Activated naive CD4-positive, alpha-beta T cell (primary cell): ENCODE data around the gene CCDC171.

Source experiments
- DNase-seq, 4 experiments: peaks; one replicate each; lab custom pipeline; 2025; lab: John Stamatoyannopoulos, UW

Gene CCDC171

GRCh38 chr9:15882883-15883282 lies 330.0 kb downstream of the CCDC171 start:
- no peak for DNase-seq

- no peak for DNase-seq
Observed at GRCh38 chr9:15885464-15885863, 332.6 kb downstream of the CCDC171 start.

GRCh38 chr9:15889555-15889954 lies 336.7 kb downstream of the CCDC171 start:
- DNase-seq: no peak

DNA sequence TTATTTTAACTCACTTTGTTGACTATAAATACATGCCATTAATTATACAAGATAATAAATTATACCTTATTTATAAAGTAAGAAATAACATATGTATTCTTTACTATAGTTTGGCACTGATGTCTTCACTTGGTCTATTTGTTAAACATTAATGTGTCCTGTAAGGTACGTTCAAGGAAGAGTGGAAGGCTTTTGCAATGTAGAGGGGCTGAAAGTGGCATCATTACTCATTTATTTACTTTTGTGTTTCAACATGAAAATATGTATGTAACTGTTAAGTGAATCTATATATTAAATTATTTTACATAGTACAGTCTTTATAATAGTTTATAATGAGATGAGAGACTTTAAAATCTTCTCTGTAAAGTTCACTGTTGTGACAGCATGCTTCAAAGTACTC lies 348.7 kb downstream of the CCDC171 start:
- DNase-seq: no peak

GRCh38 chr9:15909297-15909696 lies 356.5 kb downstream of the CCDC171 start:
- DNase-seq: no peak

DNA sequence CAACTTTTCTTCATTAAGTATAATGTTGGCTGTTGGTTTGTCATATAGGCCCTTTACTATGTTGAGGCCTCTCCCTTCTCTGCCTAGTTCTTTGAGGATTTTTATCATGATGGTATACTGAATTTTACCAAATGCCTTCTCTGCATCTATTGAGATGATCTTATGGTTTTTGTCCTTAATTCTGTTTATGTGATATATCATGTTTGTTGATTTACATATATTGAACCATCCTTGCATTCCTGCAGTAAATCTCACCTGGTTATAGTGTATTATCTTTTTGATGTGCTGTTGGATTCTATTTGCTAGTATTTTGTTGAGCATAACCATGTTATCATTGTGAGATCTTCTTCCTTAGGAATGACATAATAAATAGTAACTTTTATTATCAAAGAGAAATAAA lies 362.9 kb downstream of the CCDC171 start:
- DNase-seq: no peak

- DNase-seq: no peak
Observed at GRCh38 chr9:15927161-15927560, 374.3 kb downstream of the CCDC171 start.

GRCh38 chr9:15935661-15936305 lies 382.9 kb downstream of the CCDC171 start:
- DNase-seq: no peak

GRCh38 chr9:15936306-15936921 lies 383.6 kb downstream of the CCDC171 start:
- no peak for DNase-seq

GRCh38 chr9:15942831-15943424 lies 390.1 kb downstream of the CCDC171 start:
- DNase-seq: no peak

- DNase-seq: no peak
Observed at GRCh38 chr9:15944341-15944740, 391.5 kb downstream of the CCDC171 start.

GRCh38 chr9:15959663-15960062 lies 406.8 kb downstream of the CCDC171 start:
- no peak for DNase-seq

- DNase-seq: no peak
Observed at GRCh38 chr9:15961217-15961616, 408.4 kb downstream of the CCDC171 start.

DNA sequence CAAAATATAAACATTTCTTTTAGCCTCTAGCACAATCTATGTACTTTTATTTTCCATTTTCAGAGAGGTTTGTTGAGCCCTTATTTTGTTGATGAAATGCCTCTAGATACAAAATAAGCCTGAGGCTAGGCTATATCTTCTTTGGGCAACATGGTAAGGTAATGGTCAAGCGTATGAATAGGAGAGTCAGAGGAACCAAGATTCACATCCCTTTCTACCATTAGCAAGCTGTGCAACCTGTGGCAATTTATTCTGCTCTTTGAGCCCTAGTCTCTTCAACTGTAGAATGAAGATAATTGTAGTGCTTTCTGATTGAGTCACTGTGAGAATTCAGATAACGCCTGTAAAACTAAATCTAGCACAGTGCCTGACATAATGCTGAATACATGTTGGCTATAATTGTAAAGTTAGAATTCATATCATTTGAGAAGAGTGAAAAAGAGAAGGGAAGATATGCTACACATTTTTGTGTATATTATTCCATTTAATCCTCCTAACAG lies 412.5 kb downstream of the CCDC171 start:
- no peak for DNase-seq

GRCh38 chr9:15966471-15966870 lies 413.6 kb downstream of the CCDC171 start:
- DNase-seq: no peak

DNA sequence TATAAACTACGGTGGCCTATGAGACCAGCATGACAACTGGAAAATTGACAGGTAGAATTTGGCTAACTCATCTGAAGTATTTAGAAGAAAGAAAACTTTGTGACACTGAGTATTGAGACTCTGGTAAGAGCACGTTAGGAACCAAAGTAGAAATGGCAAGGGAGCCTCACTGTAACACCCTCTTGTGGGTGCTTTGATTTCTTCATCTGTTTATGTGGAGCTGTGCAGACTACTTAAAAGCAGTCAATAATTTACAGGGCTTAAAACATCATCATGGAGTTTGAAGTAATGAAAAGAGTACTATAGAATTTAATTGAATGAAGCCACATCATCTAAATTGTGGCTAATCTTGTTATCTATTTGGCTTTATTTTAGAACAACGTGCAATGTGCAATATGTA lies 414.2 kb downstream of the CCDC171 start:
- DNase-seq: no peak

- no peak for DNase-seq
Observed at GRCh38 chr9:15972760-15973159, 419.9 kb downstream of the CCDC171 start.

GRCh38 chr9:15975101-15975778 lies 422.4 kb downstream of the CCDC171 start:
- DNase-seq: no peak

- DNase-seq: no peak
Observed at GRCh38 chr9:15977438-15977837, 424.6 kb downstream of the CCDC171 start.

DNA sequence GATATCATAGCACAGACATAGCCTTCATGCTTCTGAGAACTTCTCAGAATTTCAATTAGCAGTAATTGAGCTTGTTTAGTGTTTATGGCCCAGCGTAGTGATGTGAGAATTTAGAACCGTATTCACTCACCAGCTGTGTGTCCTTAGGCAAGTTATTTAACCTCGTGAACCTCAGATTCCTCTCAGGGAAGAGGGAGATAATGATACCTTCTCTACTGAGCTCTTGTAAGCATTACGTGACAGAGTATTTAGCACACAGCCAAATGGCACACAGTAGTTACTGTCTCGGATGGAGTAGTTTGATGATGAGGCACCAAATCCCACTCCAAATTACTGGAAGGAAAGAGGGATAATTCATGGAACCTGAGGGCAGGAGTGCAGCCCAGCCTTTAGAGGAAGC lies 429.3 kb downstream of the CCDC171 start:
- no peak for DNase-seq

DNA sequence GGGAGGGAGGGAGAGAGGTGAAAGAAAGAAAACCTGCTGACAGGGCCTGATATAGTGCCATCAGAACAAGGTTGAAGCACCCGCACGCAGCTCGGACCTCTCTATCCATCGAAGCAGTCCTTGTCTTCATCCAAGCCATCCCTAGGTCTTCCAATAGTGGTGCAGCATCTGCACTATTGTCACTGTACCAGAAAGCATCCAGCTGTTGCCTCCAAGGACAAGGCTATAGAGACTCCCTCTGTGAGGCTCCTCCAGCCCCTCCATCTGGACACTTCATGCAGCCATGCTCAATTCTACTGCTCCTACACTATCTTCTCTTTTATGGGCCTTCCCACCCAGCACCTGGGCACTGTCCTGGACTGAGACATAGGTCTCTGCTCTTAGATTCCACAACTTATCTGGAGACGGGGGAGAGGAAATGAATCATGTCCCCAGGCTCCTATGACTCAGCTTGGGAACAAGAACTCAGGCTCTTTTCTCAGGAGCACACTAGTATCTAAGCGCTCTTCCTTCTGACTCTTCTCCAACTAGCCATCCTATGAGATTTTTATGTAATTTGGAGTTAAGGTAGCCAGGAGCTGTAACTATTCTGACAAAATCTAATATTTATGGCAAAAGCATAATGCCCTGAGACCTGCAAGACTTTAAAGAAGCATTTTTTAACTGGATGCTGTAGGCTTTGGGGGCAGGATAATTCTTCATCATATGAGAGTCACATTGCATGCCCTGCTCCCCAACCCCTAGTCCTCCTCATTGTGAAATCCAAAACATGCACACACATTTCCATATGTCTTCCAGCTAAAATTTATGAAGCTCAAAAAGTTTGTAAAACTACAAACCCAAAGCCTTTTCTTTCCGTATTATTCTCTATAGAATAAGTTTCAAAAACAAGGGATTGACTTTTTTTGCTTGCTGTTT lies 446.8 kb downstream of the CCDC171 start:
- no peak for DNase-seq

DNA sequence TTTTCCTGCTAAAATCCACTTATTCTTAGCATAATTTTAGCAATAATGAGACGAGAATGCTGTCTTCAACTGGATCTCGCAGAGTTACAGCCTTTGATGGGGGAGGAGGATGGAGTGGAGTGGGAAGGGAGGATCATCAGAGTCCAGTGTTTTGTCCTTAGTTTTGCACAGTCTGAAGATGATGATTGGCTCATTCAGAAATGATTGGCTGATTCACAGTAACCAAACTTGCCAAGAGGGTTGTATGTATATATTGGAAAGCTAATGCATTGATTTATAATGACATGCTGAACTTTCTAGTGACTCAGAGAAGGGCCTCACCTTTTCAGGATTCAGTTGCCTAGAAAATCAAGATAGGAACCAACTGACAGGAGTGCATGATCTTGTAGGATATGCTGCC lies 448.0 kb downstream of the CCDC171 start:
- no peak for DNase-seq
